Vagina (tissue), 2 donors: ENCODE data around the gene SMPD3.

Source experiments
- CTCF ChIP-seq, 3 experiments: fragments of 450-650 bp in 2 of 3; fragments of 200-600 bp in 1 of 3; sonication (generic) in 1 of 3; IDR thresholded peaks; one replicate each; pipeline ENCODE4 v1.5.1; 2017 to 2019; ENCODE audit warnings: antibody characterized with exemption in 3 of 3, mild to moderate bottlenecking in 2 of 3, moderate library complexity in 2 of 3
- POLR2A ChIP-seq, 2 donors: fragments of 450-650 bp; IDR thresholded peaks; one replicate each; pipeline ENCODE4 v1.6.1; 2017; ENCODE audit warnings: antibody characterized with exemption in 2 of 2, mild to moderate bottlenecking in 2 of 2, moderate library complexity in 2 of 2

- no peak for TF ChIP-seq CTCF (IDR thresholded peaks at IDR 0.05)
- TF ChIP-seq POLR2A (IDR thresholded peaks at IDR 0.05) = no peak
These were observed 93.5 kb downstream of the SMPD3 start for GRCh38 chr16:68354816-68355215.
